ENCODE data around the gene PLXDC2.
"Not testable (repeated sequence)": the region's sequence is repeated elsewhere in the genome, so short reads cannot be mapped to it uniquely, and the experiment has no call there.

Gene PLXDC2

DNA sequence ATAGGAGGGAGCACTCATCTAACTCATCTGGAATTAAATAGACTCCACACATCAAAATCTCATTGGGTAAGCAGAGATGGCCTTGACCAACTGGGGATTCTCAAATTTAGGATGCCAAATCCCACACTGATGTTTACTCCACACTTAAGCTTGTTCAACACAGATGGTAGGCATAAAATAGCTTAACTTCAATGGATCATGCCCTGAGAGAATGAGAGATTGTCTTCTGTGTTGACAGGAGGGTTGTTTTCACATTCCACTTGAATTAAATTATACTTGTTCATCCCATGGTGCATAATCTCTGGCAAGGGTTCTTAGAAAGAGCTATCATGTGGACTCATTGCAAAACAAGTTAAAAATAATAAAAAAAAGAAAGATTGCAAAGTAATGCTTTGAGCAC, 391.4 kb downstream of the PLXDC2 start:
- DNase-seq (ENCODE audit: low spot score) = no peak

DNA sequence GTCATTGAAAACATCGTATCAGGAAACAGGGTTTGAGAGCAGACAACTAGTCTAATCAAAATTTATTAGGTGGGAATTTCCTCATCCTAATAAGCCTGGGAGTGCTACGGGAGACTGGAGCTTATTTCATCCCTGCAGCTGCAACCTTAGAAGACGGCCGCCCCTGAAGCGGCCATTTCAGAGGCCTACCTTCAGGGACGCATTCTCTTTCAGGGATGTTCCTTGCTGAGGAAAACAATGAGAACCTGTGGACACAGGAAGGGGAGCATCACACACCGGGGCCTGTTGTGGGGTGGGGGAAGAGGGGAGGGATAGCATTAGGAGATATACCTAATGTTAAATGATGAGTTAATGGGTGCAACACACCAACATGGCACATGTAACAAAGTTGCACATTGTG, 392.9 kb downstream of the PLXDC2 start:
- DNase-seq (ENCODE audit: low spot score) = not testable (repeated sequence)

DNA sequence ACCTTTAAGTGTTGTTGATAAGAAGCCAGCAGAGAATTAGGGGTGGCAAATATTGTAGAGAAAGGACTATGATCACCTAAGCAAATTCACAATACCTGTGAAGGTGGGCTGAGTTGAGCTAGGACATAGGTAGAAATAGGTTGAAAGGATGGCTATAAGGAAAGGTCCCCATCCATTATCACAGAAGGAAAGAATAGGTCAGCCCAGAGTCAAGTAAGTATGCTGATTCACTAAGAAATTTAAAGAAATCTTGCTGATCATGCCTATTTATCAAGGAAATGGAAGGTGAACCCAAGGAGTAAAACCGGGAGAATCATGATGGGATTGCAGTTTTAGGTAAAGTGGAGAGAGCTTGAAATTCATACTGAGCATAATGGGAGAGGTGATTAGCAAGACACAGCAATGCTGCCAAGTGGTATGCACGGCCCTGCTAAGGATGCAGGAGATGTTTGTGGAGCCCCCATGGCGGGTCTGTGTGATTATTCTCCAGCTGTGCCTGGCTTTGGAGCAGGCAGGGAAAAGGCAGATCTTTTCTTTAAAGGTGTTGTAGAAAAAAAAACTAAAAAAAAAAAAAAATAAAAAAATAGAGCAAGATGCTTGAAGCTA, 399.4 kb downstream of the PLXDC2 start:
- no peak for DNase-seq (ENCODE audit: low spot score)

DNA sequence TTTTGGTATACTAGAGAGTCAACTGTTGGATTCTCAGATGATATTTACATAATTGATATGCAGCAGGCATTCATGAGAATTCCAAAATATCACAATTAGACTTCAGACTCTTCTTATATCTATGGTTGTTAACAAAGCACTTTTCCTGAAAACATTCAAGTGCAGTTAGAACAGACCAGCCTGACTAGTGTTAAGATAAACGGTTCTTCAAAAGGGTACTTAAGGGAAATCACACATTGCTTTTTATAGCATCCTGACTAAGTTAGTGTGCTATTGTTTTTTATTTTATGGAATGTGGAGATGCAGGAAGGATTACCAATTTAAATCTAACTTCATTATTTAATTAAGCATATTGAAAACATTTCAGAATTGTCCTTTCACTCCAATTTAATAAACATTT, 405.1 kb downstream of the PLXDC2 start:
- no peak for DNase-seq (ENCODE audit: low spot score)

DNA sequence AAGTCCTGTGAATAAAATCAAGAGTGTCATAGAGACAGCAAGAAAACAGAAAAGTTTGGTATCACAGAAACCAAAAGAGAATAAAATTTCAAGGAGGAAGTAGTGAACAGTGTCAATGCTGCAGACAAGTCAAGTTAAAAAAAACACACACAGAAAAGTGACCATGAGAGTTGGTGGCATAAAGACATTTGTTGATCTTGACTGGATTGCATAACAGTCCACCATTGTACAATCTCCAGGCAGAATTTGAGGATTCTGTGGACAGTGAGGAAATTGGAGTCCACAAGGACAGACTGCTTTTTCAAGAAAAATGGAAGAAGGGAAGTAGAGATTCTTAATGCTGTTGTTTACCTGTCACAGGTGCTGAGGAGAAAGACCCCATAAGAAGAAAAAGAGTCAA, 412.5 kb downstream of the PLXDC2 start:
- no peak for DNase-seq (ENCODE audit: low spot score)

DNA sequence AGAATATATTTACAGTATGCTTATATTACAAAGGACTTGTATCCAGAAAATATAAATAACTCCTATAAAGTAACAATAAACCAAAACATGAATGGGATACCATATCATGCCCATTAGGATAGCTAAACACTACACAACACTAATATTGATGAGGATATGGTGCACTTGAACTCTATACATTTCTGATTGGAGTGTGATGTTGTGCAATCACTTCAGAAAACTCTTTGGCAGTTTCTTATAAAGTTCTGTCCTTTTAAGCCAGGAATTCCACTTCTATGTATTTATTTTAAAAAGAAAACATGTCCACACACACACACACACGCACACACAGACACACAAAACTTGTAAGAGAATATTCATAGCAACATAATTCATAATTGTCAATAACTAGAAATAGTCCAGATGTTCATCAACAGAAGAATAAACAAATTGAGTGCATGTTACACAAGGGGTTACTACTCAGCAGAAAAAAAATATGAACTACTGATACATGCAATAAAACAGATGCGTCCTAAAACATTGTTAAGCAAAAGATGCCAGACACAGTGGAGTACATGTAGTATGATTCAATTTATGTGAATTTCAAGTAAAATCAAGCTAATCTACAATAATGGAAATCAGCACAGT, 416.0 kb downstream of the PLXDC2 start:
- no peak for DNase-seq (ENCODE audit: low spot score)

DNA sequence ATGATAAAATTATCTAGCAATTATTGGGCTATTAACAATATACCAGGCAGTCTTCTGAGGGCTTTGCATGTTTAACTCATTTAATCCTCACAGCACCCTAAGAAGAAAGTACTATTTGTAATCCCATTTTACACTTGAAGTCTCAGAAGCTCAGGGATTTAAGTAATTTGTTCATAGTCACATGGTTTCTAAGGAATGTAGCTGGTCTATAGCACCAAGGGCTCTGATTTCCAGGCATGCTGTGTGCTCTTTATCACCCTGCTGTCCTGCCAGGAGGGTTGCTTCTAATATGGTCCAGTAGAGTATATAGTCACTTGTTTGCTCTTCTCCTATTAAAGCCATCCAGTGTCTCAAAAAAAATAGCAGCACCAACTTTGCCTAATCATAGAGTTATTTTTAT, 417.2 kb downstream of the PLXDC2 start:
- no peak for DNase-seq (ENCODE audit: low spot score)

DNA sequence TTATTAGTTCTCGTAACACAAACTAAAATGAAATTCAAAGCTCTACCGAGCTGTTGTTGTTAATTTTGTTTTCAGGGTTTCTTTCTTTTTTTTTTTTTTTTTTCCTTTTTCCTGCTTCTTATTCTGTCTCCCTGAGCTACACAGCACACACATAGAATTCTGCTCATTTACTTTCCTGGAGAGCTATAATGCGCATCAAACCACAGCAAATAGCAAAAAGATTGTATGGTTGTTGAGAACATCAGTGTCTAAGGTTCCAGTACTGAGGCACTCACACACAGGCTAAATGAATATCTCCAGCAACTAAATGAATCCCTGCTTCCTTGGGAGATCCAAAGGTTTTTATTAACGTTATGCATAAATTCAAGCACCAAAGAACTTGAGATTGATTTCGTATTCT, 418.3 kb downstream of the PLXDC2 start:
- no peak for DNase-seq (ENCODE audit: low spot score)

DNA sequence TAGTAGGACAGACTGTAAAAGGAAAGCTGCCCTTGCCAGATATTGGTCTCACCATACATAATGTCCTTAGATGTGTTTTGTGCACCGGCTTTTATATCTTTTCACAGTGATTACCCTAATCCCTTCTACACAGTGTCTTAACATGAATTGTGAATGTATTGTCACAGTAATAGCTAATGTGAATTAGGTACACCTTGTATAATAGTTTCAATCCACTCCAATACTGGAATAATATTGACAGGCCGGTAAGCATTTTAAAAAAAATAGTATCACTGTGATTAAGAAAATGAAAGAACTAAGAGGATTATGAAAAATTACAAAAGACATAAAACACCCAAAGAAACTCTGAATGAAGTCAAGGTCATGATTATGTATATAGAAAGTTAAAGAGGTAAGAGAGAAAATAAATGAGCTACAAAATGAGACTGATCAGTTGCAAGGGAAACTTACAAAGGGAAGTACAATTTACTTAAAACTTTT, 420.9 kb downstream of the PLXDC2 start:
- no peak for DNase-seq (ENCODE audit: low spot score)

DNA sequence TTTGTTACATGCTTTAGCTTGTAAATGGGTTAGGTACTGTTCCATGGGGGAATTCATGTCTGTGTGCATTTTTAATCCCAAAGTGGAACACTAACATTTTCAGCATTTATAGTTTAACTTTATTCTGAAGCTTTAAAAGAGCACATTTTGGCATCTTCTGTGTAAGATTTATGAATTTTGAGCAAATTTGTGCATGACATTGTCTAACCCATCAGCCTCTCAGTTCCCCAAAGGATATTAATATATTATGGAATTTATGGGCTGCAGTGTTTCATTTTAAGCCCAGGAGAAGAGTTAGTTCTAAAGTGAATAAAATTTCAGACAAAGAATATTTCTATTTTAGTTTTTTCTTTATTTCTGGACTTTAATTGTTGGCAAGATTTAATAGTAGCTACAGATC, 421.4 kb downstream of the PLXDC2 start:
- no peak for DNase-seq (ENCODE audit: low spot score)

DNA sequence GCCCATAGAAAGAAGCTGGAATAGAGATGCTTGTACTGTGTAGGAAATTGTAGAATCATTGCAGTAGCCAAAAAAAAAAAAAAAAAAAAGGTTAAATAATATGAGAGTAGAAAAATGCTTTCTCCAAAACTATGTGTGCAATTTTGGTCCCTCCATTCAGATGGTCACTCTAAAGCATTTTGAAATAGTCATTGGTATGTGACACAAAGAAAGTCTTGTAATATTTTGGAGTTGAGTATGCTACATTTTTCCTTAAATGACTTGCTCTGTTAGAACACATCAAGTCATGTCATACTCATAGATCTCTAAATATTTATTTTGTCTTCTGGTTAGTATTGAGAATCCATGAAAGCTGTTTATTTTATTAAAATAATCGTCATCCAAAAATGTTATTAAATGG, 424.4 kb downstream of the PLXDC2 start:
- no peak for DNase-seq (ENCODE audit: low spot score)

DNA sequence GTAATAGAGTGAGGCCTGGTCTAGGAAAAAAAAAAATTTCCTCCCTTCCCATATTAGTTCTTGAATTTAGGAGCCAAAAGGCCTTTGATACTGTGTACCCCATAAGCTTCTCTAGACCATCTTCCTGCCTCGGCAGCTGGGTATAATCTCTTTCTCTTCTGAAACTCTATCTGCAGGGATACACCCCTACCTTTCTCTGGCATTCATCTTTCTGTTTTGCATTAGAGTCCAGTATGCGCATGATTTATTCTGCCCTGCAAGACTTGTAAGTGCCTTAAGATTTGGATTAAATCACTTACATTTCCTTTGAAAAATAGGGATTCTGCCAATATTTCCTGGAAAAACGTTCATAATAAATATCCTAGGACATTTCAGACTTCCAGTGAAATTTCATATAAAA, 431.2 kb downstream of the PLXDC2 start:
- DNase-seq (ENCODE audit: low spot score) = no peak

DNA sequence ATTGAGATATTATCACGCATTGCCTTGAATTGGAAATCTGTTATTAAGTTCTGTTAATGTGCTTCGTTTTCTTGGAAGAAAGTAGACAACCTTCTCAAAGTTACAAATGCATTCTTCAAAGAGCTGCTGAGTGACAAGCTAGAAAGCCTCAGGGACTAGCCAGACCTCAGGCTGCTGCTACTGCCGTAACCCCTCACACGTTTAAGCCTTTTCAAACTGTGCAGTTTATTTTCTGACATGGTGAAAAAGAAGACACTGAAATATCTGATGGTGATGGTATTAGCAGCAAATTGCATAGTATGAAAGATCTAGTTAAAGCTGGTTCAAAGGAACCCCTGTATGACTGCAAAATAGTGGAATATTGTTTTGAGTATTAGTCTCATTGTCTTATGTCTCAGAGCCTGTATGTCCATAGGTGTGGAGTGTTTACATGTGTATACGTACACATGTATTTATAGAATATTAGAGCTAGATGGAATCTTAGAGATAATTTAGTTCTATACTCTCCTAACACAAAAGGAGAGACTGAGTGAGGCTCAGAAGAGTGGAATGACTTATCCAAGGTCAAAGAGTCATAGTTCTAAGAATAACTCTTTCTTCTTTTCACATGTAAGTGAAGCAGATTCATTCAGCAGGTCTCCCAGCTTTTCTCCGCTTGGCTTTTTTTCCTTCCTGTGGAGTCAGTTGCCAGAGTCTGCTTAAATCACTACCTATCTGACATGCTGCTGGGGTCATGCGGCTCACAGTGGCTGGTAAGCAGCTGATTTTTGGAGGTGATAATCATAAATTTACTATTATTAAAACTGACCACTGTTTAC, 431.9 kb downstream of the PLXDC2 start:
- no peak for DNase-seq (ENCODE audit: low spot score)

DNA sequence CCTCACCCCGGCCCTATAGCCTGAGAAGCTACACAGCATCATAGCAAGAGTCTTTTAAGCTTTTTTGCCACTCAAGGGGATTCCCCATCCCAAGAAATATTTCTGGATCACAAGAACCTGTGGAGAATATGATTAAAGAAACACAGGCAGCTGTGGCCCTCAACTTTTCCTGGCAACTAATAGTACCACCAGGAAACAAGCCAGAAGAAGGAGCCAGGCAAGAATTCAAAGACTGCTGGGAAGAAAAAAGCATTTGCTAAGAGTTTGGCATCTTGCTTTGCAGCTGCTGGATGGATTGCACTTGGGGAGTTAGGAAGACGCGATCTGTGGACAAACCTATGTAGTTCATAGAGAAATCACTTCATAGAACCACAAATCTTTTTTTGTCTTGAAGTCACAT, 437.8 kb downstream of the PLXDC2 start:
- no peak for DNase-seq (ENCODE audit: low spot score)

DNA sequence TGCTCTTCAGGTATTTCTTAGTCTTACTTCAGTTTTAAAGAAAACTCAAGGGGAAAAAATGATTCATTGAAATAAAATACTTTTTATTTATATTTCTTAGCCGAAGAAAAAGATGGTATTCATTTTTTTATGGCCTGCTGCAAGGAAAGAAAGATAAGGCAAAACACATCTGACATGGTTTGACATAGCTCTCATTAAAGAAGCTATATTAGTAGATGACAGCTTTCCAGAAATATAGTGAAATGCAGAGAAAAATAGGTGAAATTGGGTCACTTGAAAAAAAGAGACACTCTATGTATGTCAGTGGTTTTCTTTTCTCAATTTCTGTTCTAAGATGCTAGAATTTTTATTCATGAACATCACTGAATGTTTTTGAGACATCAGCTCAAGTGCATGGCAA, 438.3 kb downstream of the PLXDC2 start:
- DNase-seq (ENCODE audit: low spot score) = no peak

DNA sequence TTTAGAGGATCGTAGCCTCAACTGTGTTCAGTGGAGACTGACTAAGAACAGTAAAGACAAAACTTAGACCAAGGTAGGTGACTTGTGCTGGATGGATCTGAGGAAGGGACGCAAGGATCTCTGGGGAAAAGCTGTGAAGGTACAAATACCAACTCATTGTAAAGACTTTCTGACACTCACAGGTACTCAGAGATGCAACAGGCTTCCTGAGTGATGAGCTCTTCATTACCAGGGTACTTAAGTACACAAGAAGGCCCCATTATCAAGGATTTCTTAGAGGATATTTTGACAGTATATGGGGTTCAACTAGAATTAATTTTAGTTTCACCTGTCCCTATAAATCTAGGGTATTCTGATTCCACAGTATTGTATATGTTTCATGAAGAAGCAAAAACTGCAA, 440.7 kb downstream of the PLXDC2 start:
- no peak for DNase-seq (ENCODE audit: low spot score)

DNA sequence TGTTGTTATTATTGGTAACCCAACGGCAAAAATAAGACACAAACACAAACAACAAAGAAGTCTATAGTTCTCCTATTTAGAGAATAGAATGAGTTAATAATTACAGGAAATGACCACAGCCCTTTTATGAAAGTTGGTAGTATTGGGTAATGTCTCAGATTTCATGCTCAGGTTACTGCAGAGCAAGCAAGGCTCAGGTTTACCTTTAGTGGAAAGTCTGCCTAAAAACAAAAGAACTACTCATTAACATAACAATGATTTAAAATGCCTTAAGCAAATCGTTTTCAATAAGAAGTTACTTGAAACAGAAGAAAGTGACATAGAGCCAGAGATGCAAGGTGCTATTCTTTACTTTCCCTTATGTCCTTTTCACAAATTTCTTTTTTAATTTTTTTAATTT, 441.2 kb downstream of the PLXDC2 start:
- DNase-seq (ENCODE audit: low spot score) = no peak

DNA sequence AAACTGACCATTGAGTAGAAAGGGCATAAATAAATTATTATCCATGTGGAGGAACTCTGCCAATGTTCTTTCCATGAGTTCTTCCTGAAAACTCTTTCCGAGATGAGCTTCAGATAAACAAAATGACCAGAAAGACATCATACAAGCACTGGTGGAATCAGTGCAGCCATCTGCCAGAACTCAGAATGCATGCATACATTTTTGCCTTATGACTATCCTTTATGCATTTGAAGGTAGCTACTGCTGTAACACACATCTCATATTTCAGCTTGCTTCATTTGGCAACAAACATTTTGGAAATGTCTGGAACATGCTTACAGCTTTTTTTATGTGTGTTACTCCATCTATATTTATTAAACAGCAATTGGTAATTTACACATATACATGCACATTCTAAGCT, 448.9 kb downstream of the PLXDC2 start:
- DNase-seq (ENCODE audit: low spot score) = no peak

DNA sequence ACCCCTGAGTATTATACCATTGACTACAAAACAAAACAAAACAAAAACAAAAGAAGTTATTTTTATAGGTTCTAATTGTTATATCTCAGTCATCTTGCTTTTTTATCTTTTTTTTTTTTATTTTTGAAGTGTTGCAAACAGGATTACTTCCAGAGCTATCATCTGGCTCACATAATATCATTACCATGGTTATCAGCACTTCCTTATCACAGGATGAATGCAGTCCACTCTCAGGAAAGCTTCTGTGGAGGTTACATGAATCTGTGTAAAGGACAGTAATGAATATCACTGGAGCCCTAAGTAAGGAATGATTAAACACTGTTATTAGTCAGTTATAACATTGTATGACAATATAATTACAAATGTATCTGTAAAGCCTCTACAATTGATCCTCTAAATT, 451.5 kb downstream of the PLXDC2 start:
- DNase-seq (ENCODE audit: low spot score) = no peak

DNA sequence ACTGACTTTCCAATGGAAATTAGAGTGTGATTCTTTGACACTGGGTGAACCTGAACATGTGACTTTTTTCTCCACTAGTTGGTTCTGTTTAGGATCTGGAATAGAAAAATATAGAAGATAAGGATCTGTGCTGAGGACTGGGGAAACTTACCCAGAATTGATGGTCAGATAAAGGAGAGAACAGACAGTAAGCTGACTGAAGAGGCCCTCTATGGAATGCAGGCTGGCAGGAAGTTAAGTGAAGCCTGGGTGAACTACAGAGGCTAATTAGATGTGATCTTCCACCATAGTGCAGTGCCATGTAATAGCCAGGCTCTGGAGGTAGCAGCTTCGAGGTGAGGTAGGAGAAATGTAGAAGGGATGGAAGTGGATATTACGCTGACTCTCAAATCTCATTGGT, 455.3 kb downstream of the PLXDC2 start:
- DNase-seq (ENCODE audit: low spot score) = no peak

DNA sequence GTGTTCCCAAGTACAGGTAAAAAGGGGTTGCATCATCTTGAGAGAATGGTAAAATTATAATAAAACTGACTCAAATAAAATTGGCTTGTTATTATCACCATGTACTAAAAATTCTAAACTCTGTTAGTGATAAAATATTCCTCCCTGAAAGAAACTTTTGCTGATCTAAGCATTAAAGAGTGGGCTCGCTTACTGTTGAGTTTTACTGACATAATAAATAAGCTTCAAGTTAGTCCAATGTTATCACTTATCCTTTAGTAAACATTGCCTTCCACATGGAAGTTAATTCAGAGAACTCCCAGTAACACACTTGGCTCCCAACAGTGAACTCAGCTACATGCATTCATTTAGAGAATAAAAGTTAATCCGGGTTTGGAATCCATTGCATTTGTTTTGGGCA, 456.4 kb downstream of the PLXDC2 start:
- no peak for DNase-seq (ENCODE audit: low spot score)

DNA sequence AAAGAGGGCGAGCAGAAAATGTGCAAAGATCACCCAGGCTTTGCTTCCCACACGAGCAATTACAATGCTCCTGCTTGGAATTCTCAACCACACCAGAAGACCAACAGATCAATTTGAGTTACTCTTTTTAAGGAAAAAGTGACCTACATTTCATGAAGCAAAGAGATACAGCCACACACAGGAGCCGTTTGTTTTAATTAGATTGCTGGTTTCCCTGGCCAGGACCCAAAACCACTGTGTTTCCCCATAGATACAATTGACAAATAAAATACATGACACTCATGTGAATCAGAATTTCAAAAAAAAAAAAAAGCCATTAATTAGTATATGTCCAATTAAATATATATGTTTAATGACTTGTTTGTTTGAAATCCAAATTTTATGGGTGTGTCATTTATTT, 458.3 kb downstream of the PLXDC2 start:
- DNase-seq (ENCODE audit: low spot score) = no peak
